ENCODE results near the gene HOXD1.

GRCh38 chr2:176175709-176176607 lies 12.5 kb upstream of the HOXD1 start:
- TF ChIP-seq POLR2A (IDR thresholded peaks at IDR 0.05), result no peak
- no peak for TF ChIP-seq CTCF (IDR thresholded peaks at IDR 0.05)
